Measurements from ENCODE around the gene PDGFRB.

- no peak for TF ChIP-seq ZNF639 (CRISPR knock-in tag; conservative IDR thresholded peaks at IDR 0.05 in 1 of 2, IDR thresholded peaks at IDR 0.05 in 1 of 2)
- TF ChIP-seq ZBTB1 (CRISPR knock-in tag; IDR thresholded peaks at IDR 0.05; ENCODE audit: borderline replicate concordance, low read depth), result no peak
- no peak for TF ChIP-seq NR4A1 (CRISPR knock-in tag; IDR thresholded peaks at IDR 0.05)
- no peak for TF ChIP-seq NR4A1 (tag; IDR thresholded peaks at IDR 0.05)
- no peak for TF ChIP-seq SREBF2 (CRISPR knock-in tag; IDR thresholded peaks at IDR 0.05)
- no peak for TF ChIP-seq ZNF384 (IDR thresholded peaks at IDR 0.05; ENCODE audit: low read depth, low read length)
- TF ChIP-seq RFX5 (IDR thresholded peaks at IDR 0.05; ENCODE audit: low read depth, low read length), result no peak
Measured at GRCh38 chr5:150081541-150082283, 73.9 kb downstream of the PDGFRB start.
